WTC11 (cell line): ENCODE results near the gene FMN2. TPM values are rescaled to one million over a fixed set of nuclear protein-coding genes. Genes with fewer than 3 reads are reported as not detected.
A peak's percentile ranks its signal among the peaks of the same experiment; 100 is the strongest.

Experiments used
- ATAC-seq: fragments of 200-7000 bp; cut with Tn5 transposase; 2 replicates; pipeline ENCODE4 v1.10.0; 2021; ENCODE audit warnings: mild to moderate bottlenecking, moderate library complexity
- CTCF ChIA-PET: fragments of 300-600 bp; sonication (Branson Sonifier 250); formaldehyde crosslinking; loops from one replicate; lab custom pipeline; 2021; ENCODE audit warnings: antibody characterized with exemption; lab: Charles Lee
- POLR2A ChIA-PET: fragments of 350-600 bp; sonication (Branson Sonifier 250); formaldehyde crosslinking; loops from one replicate; lab custom pipeline; 2021; ENCODE audit warnings: antibody characterized with exemption; lab: Charles Lee
- DNase-seq: peaks from one replicate; pipeline ENCODE4 v3.0.0; 2021; ENCODE audit warnings: low spot score
- H3K27ac Mint-ChIP-seq: 2 replicates; pipeline ENCODE4 v1.8.0; 2021; ENCODE audit warnings: mixed read lengths
- H3K27me3 Mint-ChIP-seq: 2 replicates; pipeline ENCODE4 v1.8.0; 2021; ENCODE audit warnings: low read depth, mild to moderate bottlenecking, moderate library complexity, mixed read lengths
- H3K36me3 Mint-ChIP-seq: 2 replicates; pipeline ENCODE4 v1.8.0; 2021; ENCODE audit warnings: mixed read lengths
- H3K4me1 Mint-ChIP-seq: 2 replicates; pipeline ENCODE4 v1.8.0; 2022; ENCODE audit warnings: mixed read lengths
- H3K4me3 Mint-ChIP-seq: 2 replicates; pipeline ENCODE4 v1.8.0; 2021; ENCODE audit warnings: mild to moderate bottlenecking, moderate library complexity, mixed read lengths
- H3K9me3 Mint-ChIP-seq: 2 replicates; pipeline ENCODE4 v1.8.0; 2021; ENCODE audit warnings: mixed read lengths
- ARID4B ChIP-seq: sonication (generic); formaldehyde crosslinking; IDR thresholded peaks from 2 replicates; pipeline ENCODE4 v1.8.0; 2023; ENCODE audit warnings: missing genetic modification reagents, mild to moderate bottlenecking, borderline replicate concordance
- ATF1 ChIP-seq: sonication (generic); formaldehyde crosslinking; IDR thresholded peaks from 2 replicates; pipeline ENCODE4 v1.8.1; 2023; ENCODE audit warnings: mild to moderate bottlenecking, moderate library complexity, missing genetic modification reagents
- ATF3 ChIP-seq: sonication (generic); formaldehyde crosslinking; conservative IDR thresholded peaks from 2 replicates; pipeline ENCODE4 v1.8.1; 2022; ENCODE audit warnings: mild to moderate bottlenecking, missing genetic modification reagents
- CBFB ChIP-seq: sonication (generic); formaldehyde crosslinking; IDR thresholded peaks from 2 replicates; pipeline ENCODE4 v1.8.1; 2022; ENCODE audit warnings: mild to moderate bottlenecking, low read depth, missing genetic modification reagents
- E2F5 ChIP-seq: sonication (generic); formaldehyde crosslinking; IDR thresholded peaks from 2 replicates; pipeline ENCODE4 v1.8.1; 2022; ENCODE audit warnings: mild to moderate bottlenecking, moderate library complexity, missing genetic modification reagents
- ELF4 ChIP-seq: sonication (generic); formaldehyde crosslinking; IDR thresholded peaks from 2 replicates; pipeline ENCODE4 v1.8.1; 2022; ENCODE audit warnings: low read depth, mild to moderate bottlenecking, moderate library complexity, missing genetic modification reagents
- ETV6 ChIP-seq: sonication (generic); formaldehyde crosslinking; IDR thresholded peaks from 2 replicates; pipeline ENCODE4 v1.8.1; 2022; ENCODE audit warnings: mild to moderate bottlenecking, missing genetic modification reagents
- FOXP4 ChIP-seq: sonication (generic); formaldehyde crosslinking; IDR thresholded peaks from 2 replicates; pipeline ENCODE4 v1.8.0; 2022; ENCODE audit warnings: mild to moderate bottlenecking, missing genetic modification reagents
- GABPB1 ChIP-seq: sonication (generic); formaldehyde crosslinking; IDR thresholded peaks from 2 replicates; pipeline ENCODE4 v1.8.1; 2023; ENCODE audit warnings: mild to moderate bottlenecking, missing genetic modification reagents
- GRHL2 ChIP-seq: fragments of 250-450 bp; sonication (Bioruptor Pico); IDR thresholded peaks from 2 replicates; pipeline ENCODE4 v1.8.0; 2022; ENCODE audit warnings: mild to moderate bottlenecking, moderate library complexity; ENCODE audit not compliant: insufficient replicate concordance, severe bottlenecking
- NR3C1 ChIP-seq: sonication (generic); formaldehyde crosslinking; conservative IDR thresholded peaks from 2 replicates; pipeline ENCODE4 v1.8.1; 2023; ENCODE audit warnings: low read depth, mild to moderate bottlenecking, missing genetic modification reagents
- PREB ChIP-seq: sonication (generic); formaldehyde crosslinking; IDR thresholded peaks from 2 replicates; pipeline ENCODE4 v1.8.1; 2022; ENCODE audit warnings: mild to moderate bottlenecking, missing genetic modification reagents, moderate library complexity, borderline replicate concordance
- TP53 ChIP-seq: sonication (generic); formaldehyde crosslinking; IDR thresholded peaks from 2 replicates; pipeline ENCODE4 v1.8.1; 2023; ENCODE audit warnings: mild to moderate bottlenecking, missing genetic modification reagents
- USF1 ChIP-seq: sonication (generic); formaldehyde crosslinking; IDR thresholded peaks from 2 replicates; pipeline ENCODE4 v1.8.0; 2022; ENCODE audit warnings: mild to moderate bottlenecking, missing genetic modification reagents
- ZMAT4 ChIP-seq: fragments of 250-450 bp; sonication (Bioruptor Pico); IDR thresholded peaks from 2 replicates; pipeline ENCODE4 v1.9.0; 2021; ENCODE audit warnings: mild to moderate bottlenecking
- ZNF219 ChIP-seq: sonication (generic); formaldehyde crosslinking; IDR thresholded peaks from 2 replicates; pipeline ENCODE4 v1.8.0; 2023; ENCODE audit warnings: missing genetic modification reagents, mild to moderate bottlenecking, borderline replicate concordance
- ZNF263 ChIP-seq: sonication (generic); formaldehyde crosslinking; IDR thresholded peaks from 2 replicates; pipeline ENCODE4 v1.8.1; 2022; ENCODE audit warnings: low read depth, mild to moderate bottlenecking, moderate library complexity, missing genetic modification reagents
- ZNF396 ChIP-seq: fragments of 250-450 bp; sonication (Bioruptor Pico); IDR thresholded peaks from 2 replicates; pipeline ENCODE4 v1.8.0; 2021; ENCODE audit warnings: mild to moderate bottlenecking, moderate library complexity, borderline replicate concordance
- ZNF425 ChIP-seq: fragments of 250-450 bp; sonication (Bioruptor Pico); conservative IDR thresholded peaks from 2 replicates; pipeline ENCODE4 v1.9.0; 2021; ENCODE audit warnings: mild to moderate bottlenecking
- total RNA-seq: library from RNA; stranded (reverse); gene quantifications from 3 replicates; pipeline ENCODE4 v1.2.3, GENCODE V29; 2021

Gene FMN2
- total RNA-seq, 1 experiment from 2014 or later, result 1.8 TPM

- peaks cover 11% of the 10 kb centered on the region; the same call in 1 of the 2 replicates for H3K4me1 Mint-ChIP-seq
- H3K27ac Mint-ChIP-seq, result no peak overlapping the region
- ChIA-PET CTCF (interaction anchor here (1.4 kb wide), 1 partner anchor 43 kb away, joined by 3 read pairs; no protein-coding TSS in a partner anchor), POLR2A (no interaction called here)
- peaks cover 11% of the 10 kb centered on the region for H3K27me3 Mint-ChIP-seq
- no peak overlapping the region for H3K4me3 Mint-ChIP-seq
- ATAC-seq (no peak), DNase-seq (no peak)
- H3K9me3 Mint-ChIP-seq, result 0 out of 2 replicates have a peak, but pooled peaks cover 3% of the 10 kb centered on the region
- H3K36me3 Mint-ChIP-seq, result no peaks in the 10 kb centered on the region
- TF ChIP-seq ZNF425 (CRISPR knock-in tag), result no peak
- no peak for TF ChIP-seq GABPB1 (CRISPR knock-in tag)
- no peak for TF ChIP-seq NR3C1 (CRISPR knock-in tag)
- no peak for TF ChIP-seq ZNF396 (CRISPR knock-in tag)
- no peak for TF ChIP-seq ETV6 (CRISPR knock-in tag)
- no peak for TF ChIP-seq ATF1
These were observed 406.2 kb downstream of the FMN2 start for GRCh38 chr1:240497908-240498307.

GRCh38 chr1:240498335-240498734 lies 406.7 kb downstream of the FMN2 start:
- Mint-ChIP-seq H3K4me1 (peaks cover 8% of the 10 kb centered on the region; the same call in 1 of the 2 replicates), H3K27me3 (peaks cover 7% of the 10 kb centered on the region), H3K36me3 (no peaks in the 10 kb centered on the region), H3K4me3 (no peak overlapping the region), H3K27ac (no peak overlapping the region), H3K9me3 (0 out of 2 replicates have a peak, but pooled peaks cover 3% of the 10 kb centered on the region)
- ChIA-PET POLR2A (no interaction called here), CTCF (interaction anchor here (1.4 kb wide), 1 partner anchor 43 kb away, joined by 3 read pairs; no protein-coding TSS in a partner anchor)
- TF ChIP-seq ATF3 (CRISPR knock-in tag) (no peak), USF1 (CRISPR knock-in tag) (no peak), TP53 (CRISPR knock-in tag) (no peak), CBFB (CRISPR knock-in tag) (no peak), ARID4B (CRISPR knock-in tag) (no peak)
- DNase-seq (no peak), ATAC-seq (no peak)

GRCh38 chr1:240499012-240499411 lies 407.3 kb downstream of the FMN2 start:
- POLR2A ChIA-PET, result interaction anchor here (0.6 kb wide), 1 partner anchor 89 kb away, joined by 4 read pairs; no protein-coding TSS in a partner anchor
- no peak for DNase-seq
- H3K4me3 Mint-ChIP-seq, result no peak overlapping the region
- no peaks in the 10 kb centered on the region for H3K36me3 Mint-ChIP-seq
- peaks cover 2% of the 10 kb centered on the region for H3K27me3 Mint-ChIP-seq
- ATAC-seq, result peak; percentile 47
- H3K4me1 Mint-ChIP-seq, result peaks cover 8% of the 10 kb centered on the region; the same call in 1 of the 2 replicates
- CTCF ChIA-PET, result no interaction called here
- H3K27ac Mint-ChIP-seq, result no peak overlapping the region
- H3K9me3 Mint-ChIP-seq, result 0 out of 2 replicates have a peak, but pooled peaks cover 2% of the 10 kb centered on the region
- TF ChIP-seq ELF4 (CRISPR knock-in tag), result no peak
- no peak for TF ChIP-seq ZNF219 (CRISPR knock-in tag)
- TF ChIP-seq ZMAT4, result no peak
- no peak for TF ChIP-seq PREB (CRISPR knock-in tag)
- no peak for TF ChIP-seq E2F5
- no peak for TF ChIP-seq FOXP4 (CRISPR knock-in tag)
- TF ChIP-seq ZNF263 (CRISPR knock-in tag), result no peak
- TF ChIP-seq CBFB (CRISPR knock-in tag), result no peak
- TF ChIP-seq ETV6 (CRISPR knock-in tag), result no peak
- TF ChIP-seq GRHL2 (CRISPR knock-in tag), result no peak
